Neural cell (in vitro differentiated cells): ENCODE measurements around the gene UVRAG. TPM values are rescaled to one million over a fixed set of nuclear protein-coding genes. Genes with fewer than 3 reads are reported as not detected.

ENCODE experiments used
- H2AFZ ChIP-seq: fragments of 200-600, 300-800 bp; sonication (generic), shearing (Covaris generic); 2 replicates; pipeline ENCODE4 v1.6.0; 2014; ENCODE audit warnings: low read depth, mild to moderate bottlenecking, antibody characterized with exemption, low read length, moderate library complexity
- H3F3A ChIP-seq: fragments of 200-600 bp; shearing (Covaris generic); 2 replicates; pipeline ENCODE4 v1.6.1; 2016; ENCODE audit warnings: mild to moderate bottlenecking, moderate library complexity, mixed read lengths, antibody characterized with exemption, low read length; ENCODE audit not compliant: insufficient read depth, poor library complexity, severe bottlenecking
- H3K27ac ChIP-seq: fragments of 200-600, 300-800 bp; sonication (generic), shearing (Covaris generic); 2 replicates; pipeline ENCODE4 v1.5.1; 2014; ENCODE audit warnings: mild to moderate bottlenecking, low read length, moderate library complexity
- H3K27me3 ChIP-seq: fragments of 300-800, 200-600 bp; sonication (generic), shearing (Covaris generic); 2 replicates; pipeline ENCODE4 v1.6.0; 2014; ENCODE audit warnings: mild to moderate bottlenecking, low read depth, low read length, moderate library complexity; ENCODE audit not compliant: insufficient read depth
- H3K36me3 ChIP-seq: fragments of 300-800, 200-600 bp; sonication (generic), shearing (Covaris generic); 2 replicates; pipeline ENCODE4 v1.5.1; 2014; ENCODE audit warnings: mild to moderate bottlenecking, antibody characterized with exemption, low read length, moderate library complexity; ENCODE audit not compliant: insufficient read depth
- H3K4me2 ChIP-seq: fragments of 300-800, 200-600 bp; sonication (generic), shearing (Covaris generic); 2 replicates; pipeline ENCODE4 v1.6.0; 2014; ENCODE audit warnings: mild to moderate bottlenecking, low read length
- H3K4me3 ChIP-seq: fragments of 300-800, 200-600 bp; sonication (generic), shearing (Covaris generic); 2 replicates; pipeline ENCODE4 v1.5.1; 2014; ENCODE audit warnings: mild to moderate bottlenecking, low read length, moderate library complexity
- H3K79me2 ChIP-seq: fragments of 200-600 bp; shearing (Covaris generic); replicated peaks from 2 replicates; pipeline ENCODE4 v1.6.0; 2014; ENCODE audit warnings: mild to moderate bottlenecking, low read length, moderate library complexity; ENCODE audit not compliant: insufficient read depth
- H3K9ac ChIP-seq: fragments of 300-800, 200-600 bp; sonication (generic), shearing (Covaris generic); 2 replicates; pipeline ENCODE4 v1.6.1; 2016; ENCODE audit warnings: mild to moderate bottlenecking, low read length, mixed read lengths
- H3K9me2 ChIP-seq: fragments of 200-600 bp; shearing (Covaris generic); 2 replicates; pipeline ENCODE4 v1.6.1; 2016; ENCODE audit warnings: mild to moderate bottlenecking, low read length, mixed read lengths; ENCODE audit not compliant: insufficient read depth
- H3K9me3 ChIP-seq: fragments of 200-600, 300-800 bp; sonication (generic), shearing (Covaris generic); 2 replicates; pipeline ENCODE4 v1.6.1; 2016; ENCODE audit warnings: mild to moderate bottlenecking, mixed run types, low read length, moderate library complexity, mixed read lengths
- H4K20me1 ChIP-seq: fragments of 200-600 bp; shearing (Covaris generic); 2 replicates; pipeline ENCODE4 v1.6.1; 2016; ENCODE audit warnings: mild to moderate bottlenecking, mixed run types; ENCODE audit not compliant: insufficient read depth
- CTCF ChIP-seq: fragments of 450-650 bp; IDR thresholded peaks from 2 replicates; pipeline ENCODE4 v1.5.1; 2014; ENCODE audit warnings: antibody characterized with exemption, mild to moderate bottlenecking, moderate library complexity; ENCODE audit not compliant: poor library complexity, severe bottlenecking
- EP300 ChIP-seq: fragments of 450-650 bp; conservative IDR thresholded peaks from 2 replicates; pipeline ENCODE4 v1.6.1; 2014; ENCODE audit warnings: antibody characterized with exemption, mild to moderate bottlenecking, moderate library complexity; ENCODE audit not compliant: poor library complexity, severe bottlenecking
- EZH2 ChIP-seq: fragments of 200-600, 300-800 bp; shearing (Covaris generic), sonication (generic); IDR thresholded peaks from 2 replicates; pipeline ENCODE4 v1.6.1; 2014; ENCODE audit warnings: antibody characterized with exemption, low read length, borderline replicate concordance, mild to moderate bottlenecking; ENCODE audit not compliant: insufficient read depth, poor library complexity, severe bottlenecking
- MXI1 ChIP-seq: fragments of 450-650 bp; conservative IDR thresholded peaks from 2 replicates; pipeline ENCODE4 v1.6.1; 2014; ENCODE audit warnings: antibody characterized with exemption, mild to moderate bottlenecking; ENCODE audit not compliant: poor library complexity, severe bottlenecking
- POLR2AphosphoS5 ChIP-seq: IDR thresholded peaks from 2 replicates; pipeline ENCODE4 v1.6.1; 2012
- RAD21 ChIP-seq: fragments of 450-650 bp; conservative IDR thresholded peaks from 2 replicates; pipeline ENCODE4 v1.6.1; 2014; ENCODE audit warnings: antibody characterized with exemption, mild to moderate bottlenecking, moderate library complexity
- REST ChIP-seq: IDR thresholded peaks from 2 replicates; pipeline ENCODE4 v1.6.1; 2012; ENCODE audit warnings: borderline replicate concordance
- SMC3 ChIP-seq: fragments of 450-650 bp; conservative IDR thresholded peaks from 2 replicates; pipeline ENCODE4 v1.6.1; 2014; ENCODE audit warnings: antibody characterized with exemption, mild to moderate bottlenecking, moderate library complexity; ENCODE audit not compliant: poor library complexity
- TAF1 ChIP-seq: IDR thresholded peaks from 2 replicates; pipeline ENCODE4 v1.6.1; 2012; ENCODE audit warnings: low read depth
- polyA plus RNA-seq: library from polyadenylated mRNA; depleted of rRNA; stranded (reverse); fragments of >200 nt; gene quantifications from 2 replicates; pipeline ENCODE4 v1.2.3, GENCODE V29; 2014

Gene UVRAG
- polyA plus RNA-seq, 1 donor from 2014 or later, result 31.6 TPM

GRCh38 chr11:76088511-76088910 lies 273.5 kb downstream of the UVRAG start:
- H3F3A ChIP-seq, result no peaks in the 10 kb centered on the region
- no peak overlapping the region for H3K27ac ChIP-seq
- peaks cover 9% of the 10 kb centered on the region for H3K9me3 ChIP-seq
- H3K27me3 ChIP-seq, result no peaks in the 10 kb centered on the region
- H3K9me2 ChIP-seq, result no peaks in the 10 kb centered on the region
- no peaks in the 10 kb centered on the region for H3K36me3 ChIP-seq
- H4K20me1 ChIP-seq, result no peaks in the 10 kb centered on the region
- H3K4me2 ChIP-seq, result no peak overlapping the region
- no peaks in the 10 kb centered on the region for H3K79me2 ChIP-seq
- H3K4me3 ChIP-seq, result no peak overlapping the region
- TF ChIP-seq SMC3 (no peak), RAD21 (no peak), CTCF (no peak), POLR2AphosphoS5 (no peak), EZH2 (no peak), TAF1 (no peak), MXI1 (no peak), EP300 (no peak), REST (no peak)
- no peak overlapping the region for H2AFZ ChIP-seq
- no peak overlapping the region for H3K9ac ChIP-seq

- no peak overlapping the region for H3K9ac ChIP-seq
- no peaks in the 10 kb centered on the region for H3K27me3 ChIP-seq
- TF ChIP-seq CTCF (no peak), EZH2 (no peak), SMC3 (no peak), MXI1 (no peak), POLR2AphosphoS5 (no peak), REST (no peak), TAF1 (no peak), EP300 (no peak), RAD21 (no peak)
- H3F3A ChIP-seq, result no peaks in the 10 kb centered on the region
- no peaks in the 10 kb centered on the region for H4K20me1 ChIP-seq
- no peaks in the 10 kb centered on the region for H3K36me3 ChIP-seq
- H3K4me2 ChIP-seq, result no peak overlapping the region
- no peak overlapping the region for H2AFZ ChIP-seq
- no peak overlapping the region for H3K4me3 ChIP-seq
- H3K9me3 ChIP-seq, result peaks cover 9% of the 10 kb centered on the region
- H3K27ac ChIP-seq, result no peak overlapping the region
- no peaks in the 10 kb centered on the region for H3K79me2 ChIP-seq
- no peaks in the 10 kb centered on the region for H3K9me2 ChIP-seq
These were observed 275.2 kb downstream of the UVRAG start for GRCh38 chr11:76090174-76090573.
